Osteocyte (in vitro differentiated cells): ENCODE data around the gene RNF207. TPM values are rescaled to one million over a fixed set of nuclear protein-coding genes. Genes with fewer than 3 reads are reported as not detected.

Experiments used
- DNase-seq: peaks from one replicate; pipeline ENCODE4 v3.0.0; 2021; ENCODE audit warnings: mixed read lengths; ENCODE audit not compliant: unreplicated experiment; ENCODE audit errors: extremely low spot score
- H3K27ac Mint-ChIP-seq: one replicate; pipeline ENCODE4 v1.8.0; 2021; ENCODE audit warnings: mild to moderate bottlenecking, mixed read lengths; ENCODE audit not compliant: unreplicated experiment
- H3K27me3 Mint-ChIP-seq: one replicate; pipeline ENCODE4 v1.8.0; 2021; ENCODE audit warnings: mixed read lengths; ENCODE audit not compliant: unreplicated experiment
- H3K36me3 Mint-ChIP-seq: one replicate; pipeline ENCODE4 v1.8.0; 2021; ENCODE audit warnings: mixed read lengths; ENCODE audit not compliant: unreplicated experiment
- H3K4me1 Mint-ChIP-seq: one replicate; pipeline ENCODE4 v1.8.0; 2021; ENCODE audit warnings: mixed read lengths; ENCODE audit not compliant: unreplicated experiment
- H3K4me3 Mint-ChIP-seq: one replicate; pipeline ENCODE4 v1.8.0; 2021; ENCODE audit warnings: mild to moderate bottlenecking, moderate library complexity, mixed read lengths; ENCODE audit not compliant: unreplicated experiment
- H3K9me3 Mint-ChIP-seq: one replicate; pipeline ENCODE4 v1.8.0; 2021; ENCODE audit warnings: mixed read lengths; ENCODE audit not compliant: unreplicated experiment
- total RNA-seq: library from RNA; stranded (reverse); gene quantifications from 2 replicates; pipeline ENCODE4 v1.2.1, GENCODE V29; 2021
- TF ChIP-seq, protein P1 (sequence below): fragments of 200-600 bp; sonication (generic); IDR thresholded peaks from 2 replicates; pipeline ENCODE4 v1.5.0; 2021; ENCODE audit warnings: antibody characterized with exemption, mild to moderate bottlenecking, moderate library complexity

The RNF207 gene
- total RNA-seq, 1 donor from 2014 or later, result 12.4 TPM

DNA sequence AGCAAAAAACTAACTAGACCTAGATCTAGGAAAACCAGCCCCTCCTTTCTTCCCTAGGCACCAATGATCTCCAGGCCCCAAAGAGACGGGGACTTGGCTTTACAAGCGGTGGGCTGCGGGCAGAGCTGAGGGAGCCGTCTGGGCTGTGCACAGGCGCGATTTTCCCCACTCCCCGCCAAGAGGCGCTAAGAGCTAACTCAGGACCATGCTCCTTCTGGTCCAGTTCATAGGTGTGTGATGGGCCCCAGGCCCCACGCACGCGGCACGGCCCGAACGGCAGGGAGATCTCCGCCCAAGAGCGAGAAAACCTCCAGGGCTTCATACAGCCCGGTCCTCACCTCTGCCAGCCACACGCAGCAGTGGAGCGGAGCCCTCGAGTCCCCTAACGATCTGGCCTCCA is 62.5 kb downstream of the RNF207 start:
- no peaks in the 10 kb centered on the region for H3K27me3 Mint-ChIP-seq
- no peaks in the 10 kb centered on the region for H3K36me3 Mint-ChIP-seq
- H3K9me3 Mint-ChIP-seq, result no peaks in the 10 kb centered on the region
- no peak overlapping the region for H3K4me3 Mint-ChIP-seq
- TF ChIP-seq, protein P1, sequence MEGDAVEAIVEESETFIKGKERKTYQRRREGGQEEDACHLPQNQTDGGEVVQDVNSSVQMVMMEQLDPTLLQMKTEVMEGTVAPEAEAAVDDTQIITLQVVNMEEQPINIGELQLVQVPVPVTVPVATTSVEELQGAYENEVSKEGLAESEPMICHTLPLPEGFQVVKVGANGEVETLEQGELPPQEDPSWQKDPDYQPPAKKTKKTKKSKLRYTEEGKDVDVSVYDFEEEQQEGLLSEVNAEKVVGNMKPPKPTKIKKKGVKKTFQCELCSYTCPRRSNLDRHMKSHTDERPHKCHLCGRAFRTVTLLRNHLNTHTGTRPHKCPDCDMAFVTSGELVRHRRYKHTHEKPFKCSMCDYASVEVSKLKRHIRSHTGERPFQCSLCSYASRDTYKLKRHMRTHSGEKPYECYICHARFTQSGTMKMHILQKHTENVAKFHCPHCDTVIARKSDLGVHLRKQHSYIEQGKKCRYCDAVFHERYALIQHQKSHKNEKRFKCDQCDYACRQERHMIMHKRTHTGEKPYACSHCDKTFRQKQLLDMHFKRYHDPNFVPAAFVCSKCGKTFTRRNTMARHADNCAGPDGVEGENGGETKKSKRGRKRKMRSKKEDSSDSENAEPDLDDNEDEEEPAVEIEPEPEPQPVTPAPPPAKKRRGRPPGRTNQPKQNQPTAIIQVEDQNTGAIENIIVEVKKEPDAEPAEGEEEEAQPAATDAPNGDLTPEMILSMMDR, result no peak
- H3K27ac Mint-ChIP-seq, result no peak overlapping the region
- no peak for DNase-seq
- H3K4me1 Mint-ChIP-seq, result peaks cover 24% of the 10 kb centered on the region

DNA sequence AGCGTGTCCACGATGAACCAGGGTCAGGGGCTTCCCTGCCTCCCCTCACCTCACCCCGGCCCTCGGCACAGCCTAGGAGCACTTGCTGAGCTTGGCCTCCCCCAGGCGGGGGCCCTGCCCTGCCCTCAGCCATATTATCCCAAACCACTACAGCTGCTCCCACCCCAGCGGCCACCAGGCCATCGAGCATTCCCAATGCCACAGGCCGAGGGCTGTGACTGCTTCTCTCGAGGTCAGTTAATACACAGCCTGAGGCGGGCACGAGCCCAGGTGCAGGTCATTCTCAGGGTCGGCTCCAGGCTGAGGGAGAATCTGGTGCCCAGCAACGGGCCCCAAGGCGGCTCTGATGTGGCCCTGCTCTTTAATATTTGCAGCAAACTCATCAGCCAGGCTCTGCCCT is 63.4 kb downstream of the RNF207 start:
- Mint-ChIP-seq H3K9me3 (no peaks in the 10 kb centered on the region), H3K4me3 (no peak overlapping the region), H3K27me3 (no peaks in the 10 kb centered on the region), H3K27ac (no peak overlapping the region), H3K4me1 (peaks cover 28% of the 10 kb centered on the region), H3K36me3 (no peaks in the 10 kb centered on the region)
- no peak for DNase-seq
- TF ChIP-seq, protein P1, result no peak

DNA sequence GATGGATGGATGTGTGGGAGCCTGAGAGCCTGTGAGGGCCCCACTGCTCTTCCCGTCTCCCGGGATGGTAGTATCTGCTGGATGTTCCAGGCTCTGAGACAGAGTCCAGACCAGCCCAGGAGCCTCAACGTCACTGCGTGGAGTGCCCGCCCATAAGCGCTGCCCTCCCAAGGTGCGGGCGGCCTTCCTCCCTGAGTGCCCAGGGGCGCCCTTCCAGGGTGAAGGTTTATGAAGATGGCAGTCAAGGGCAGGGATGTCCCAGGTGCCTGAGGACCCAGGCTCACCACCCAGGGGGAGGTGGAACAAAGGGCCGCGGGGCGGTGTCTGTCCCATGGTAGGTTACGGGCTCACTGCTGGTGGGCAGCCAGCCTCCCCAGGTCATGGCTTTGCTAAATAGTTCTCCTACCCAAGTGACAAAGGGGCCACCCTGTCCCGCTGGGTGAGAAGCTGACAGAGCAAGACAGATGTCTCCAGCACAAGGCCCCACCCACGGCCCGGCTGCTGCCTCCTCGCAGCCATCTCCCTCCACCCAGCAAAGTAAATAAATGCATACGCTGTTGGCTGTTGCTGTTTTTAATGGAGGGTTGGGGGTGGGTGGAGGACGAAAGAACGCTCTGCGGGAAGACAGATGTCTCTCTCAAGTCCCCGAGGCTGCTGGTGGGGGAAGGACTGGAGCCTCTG is 63.9 kb downstream of the RNF207 start:
- TF ChIP-seq, protein P1, result no peak
- H3K9me3 Mint-ChIP-seq, result no peaks in the 10 kb centered on the region
- H3K27me3 Mint-ChIP-seq, result no peaks in the 10 kb centered on the region
- H3K27ac Mint-ChIP-seq, result no peak overlapping the region
- H3K4me3 Mint-ChIP-seq, result no peak overlapping the region
- H3K36me3 Mint-ChIP-seq, result no peaks in the 10 kb centered on the region
- no peak for DNase-seq
- H3K4me1 Mint-ChIP-seq, result peaks cover 28% of the 10 kb centered on the region

DNA sequence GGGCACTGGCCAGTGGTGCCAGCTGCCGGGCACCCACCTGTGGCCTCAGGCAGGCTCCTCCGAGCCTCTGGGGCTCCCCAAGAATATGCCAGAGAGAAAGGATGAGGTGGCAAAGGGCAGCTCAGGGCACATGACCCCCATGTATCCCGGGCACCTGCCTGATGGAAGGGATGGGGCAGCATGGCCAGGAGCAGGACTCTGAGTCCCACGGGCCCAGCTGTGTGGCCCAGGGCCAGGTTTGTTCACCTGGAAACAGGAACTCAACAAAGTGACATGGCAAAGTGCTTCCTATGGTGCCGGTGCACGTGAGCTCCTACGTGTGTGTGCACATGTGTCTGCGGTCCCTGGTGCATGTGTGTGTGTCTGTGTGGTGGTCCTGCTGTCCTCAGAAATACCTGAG is 64.5 kb downstream of the RNF207 start:
- Mint-ChIP-seq H3K36me3 (no peaks in the 10 kb centered on the region), H3K27me3 (no peaks in the 10 kb centered on the region), H3K4me1 (peaks cover 28% of the 10 kb centered on the region), H3K9me3 (no peaks in the 10 kb centered on the region), H3K27ac (no peak overlapping the region), H3K4me3 (no peak overlapping the region)
- DNase-seq, result no peak
- TF ChIP-seq, protein P1, result no peak

Other genes with a start within 250 kb of the RNF207 start
- 11.1 and 12.8 TPM in 2 replicates for gene NPHP4, start 213.7 kb upstream of the RNF207 start, total RNA-seq
- 9.3 and 10.4 TPM in 2 replicates for gene KCNAB2, start 160.2 kb upstream of the RNF207 start, total RNA-seq
- 0.16 and 0.43 TPM in 2 replicates for gene CHD5, start 25.8 kb upstream of the RNF207 start, total RNA-seq
- 359 and 373 TPM in 2 replicates for gene RPL22, start 6.5 kb upstream of the RNF207 start, total RNA-seq
- 74.7 and 81.1 TPM in 2 replicates for gene ICMT, start 29.8 kb downstream of the RNF207 start, total RNA-seq
- not detected in 2 replicates for gene HES3, start 38.1 kb downstream of the RNF207 start, total RNA-seq
- gene GPR153, start 55.0 kb downstream of the RNF207 start, total RNA-seq, result 4.2 and 4.4 TPM in 2 replicates
- gene ACOT7, start 187.6 kb downstream of the RNF207 start, total RNA-seq, result 21.6 and 21.8 TPM in 2 replicates
- gene HES2, start 213.8 kb downstream of the RNF207 start, total RNA-seq, result not detected in 2 replicates
- gene ESPN, start 218.7 kb downstream of the RNF207 start, total RNA-seq, result 0.31 TPM in 1 of 2 replicates, not detected in the other